ENCODE data around the gene CDK13. TPM values are rescaled to one million over a fixed set of nuclear protein-coding genes. Genes with fewer than 3 reads are reported as not detected.

CDK13 gene
- total and polyA plus RNA-seq, 9 of the 15 experiments (the other 6 are each of a cell fraction or from before 2014, with no cell fraction given): 9.8 to 46.1 (median 32.4) TPM

DNA sequence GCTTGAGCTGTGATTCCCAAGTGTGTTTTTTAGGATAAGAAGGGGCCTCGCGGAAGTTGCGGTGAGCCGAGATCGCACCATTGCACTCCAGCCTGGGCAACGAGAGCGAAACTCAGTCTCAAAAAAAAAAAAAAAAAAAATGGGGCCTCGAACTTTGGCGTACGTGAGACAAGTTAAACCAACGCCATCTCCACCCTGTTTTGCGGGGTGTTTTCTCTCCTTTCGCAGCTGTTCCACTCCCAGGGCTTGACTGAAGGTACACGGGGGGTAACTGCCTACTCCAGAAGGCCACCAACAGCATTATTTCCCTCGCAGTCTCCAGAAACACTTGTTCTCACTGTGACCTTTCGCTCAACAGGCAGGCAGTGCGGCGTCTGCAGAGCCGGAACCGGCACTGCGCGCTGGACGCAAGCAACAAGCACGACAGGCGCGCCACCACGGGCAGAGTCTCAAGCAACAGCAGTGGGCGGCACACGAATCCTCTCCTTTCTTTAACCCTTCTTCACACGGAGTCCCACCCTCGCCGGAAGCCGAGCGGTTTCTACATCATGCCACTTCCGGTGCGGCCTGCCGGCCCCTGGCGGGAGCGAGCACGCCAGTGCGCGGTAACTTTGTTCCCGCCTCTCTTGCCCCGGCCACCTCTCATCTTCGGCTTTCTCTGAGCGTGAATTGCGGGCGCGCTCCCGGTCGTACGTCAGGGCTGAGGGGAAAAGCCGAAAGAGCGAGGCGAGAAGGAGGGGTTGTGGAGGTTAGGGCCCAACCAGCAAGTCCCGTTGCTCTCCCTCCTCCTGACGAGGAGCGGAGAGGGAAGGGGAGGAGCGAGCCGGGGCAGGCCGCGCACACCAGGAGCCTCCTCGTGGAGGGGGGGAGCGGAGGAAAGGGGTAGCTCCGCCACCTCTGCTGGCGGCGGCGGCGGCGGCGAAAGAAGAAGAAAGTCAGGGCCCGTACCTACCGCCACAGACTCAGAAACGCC lies 814 bp upstream of the CDK13 start (continued):
- TF ChIP-seq, protein P1, sequence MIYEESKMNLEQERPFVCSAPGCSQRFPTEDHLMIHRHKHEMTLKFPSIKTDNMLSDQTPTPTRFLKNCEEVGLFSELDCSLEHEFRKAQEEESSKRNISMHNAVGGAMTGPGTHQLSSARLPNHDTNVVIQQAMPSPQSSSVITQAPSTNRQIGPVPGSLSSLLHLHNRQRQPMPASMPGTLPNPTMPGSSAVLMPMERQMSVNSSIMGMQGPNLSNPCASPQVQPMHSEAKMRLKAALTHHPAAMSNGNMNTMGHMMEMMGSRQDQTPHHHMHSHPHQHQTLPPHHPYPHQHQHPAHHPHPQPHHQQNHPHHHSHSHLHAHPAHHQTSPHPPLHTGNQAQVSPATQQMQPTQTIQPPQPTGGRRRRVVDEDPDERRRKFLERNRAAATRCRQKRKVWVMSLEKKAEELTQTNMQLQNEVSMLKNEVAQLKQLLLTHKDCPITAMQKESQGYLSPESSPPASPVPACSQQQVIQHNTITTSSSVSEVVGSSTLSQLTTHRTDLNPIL (CRISPR knock-in tag; IDR thresholded peaks at IDR 0.05): no peak

DNA sequence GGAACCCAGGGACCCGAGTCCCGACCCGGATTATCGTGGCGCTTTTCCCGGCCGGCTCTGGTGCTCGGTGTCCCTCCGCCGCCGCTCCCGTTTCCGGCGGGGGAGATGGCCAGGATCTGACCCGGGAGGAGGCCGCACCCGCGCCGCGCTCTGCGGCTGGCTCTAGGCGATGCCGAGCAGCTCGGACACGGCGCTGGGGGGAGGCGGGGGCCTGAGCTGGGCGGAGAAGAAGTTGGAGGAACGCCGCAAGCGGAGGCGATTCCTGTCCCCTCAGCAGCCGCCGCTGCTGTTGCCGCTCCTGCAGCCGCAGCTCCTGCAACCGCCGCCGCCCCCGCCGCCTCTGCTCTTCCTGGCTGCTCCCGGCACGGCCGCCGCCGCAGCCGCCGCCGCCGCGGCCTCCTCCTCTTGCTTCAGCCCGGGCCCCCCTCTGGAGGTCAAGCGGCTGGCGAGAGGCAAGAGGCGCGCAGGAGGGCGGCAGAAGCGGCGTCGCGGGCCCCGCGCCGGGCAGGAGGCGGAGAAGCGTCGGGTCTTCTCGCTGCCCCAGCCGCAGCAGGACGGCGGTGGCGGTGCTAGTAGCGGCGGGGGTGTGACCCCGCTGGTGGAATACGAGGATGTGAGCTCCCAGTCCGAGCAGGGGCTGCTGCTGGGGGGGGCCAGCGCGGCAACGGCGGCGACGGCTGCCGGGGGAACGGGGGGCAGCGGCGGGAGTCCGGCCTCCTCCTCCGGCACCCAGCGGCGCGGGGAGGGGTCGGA lies 593 bp downstream of the CDK13 start:
- BruUV-seq (replicated peaks): no TSS peak
- Histone ChIP-seq H3K9ac (ENCODE audit: insufficient read depth in 1 of 2, low read depth in 2 of 2, low read length in 2 of 2) (peak overlapping the region; percentile 95 to 100), H3K36me3 (ENCODE audit: control insufficient read depth, insufficient read depth, low read length) (peaks cover 11% of the 10 kb centered on the region; the same call in 1 of the 3 replicates), H3K9me1 (ENCODE audit: control insufficient read depth, insufficient read depth, low read length) (no peaks in the 10 kb centered on the region), H2AFZ (ENCODE audit: low read depth, low read length) (peak overlapping the region; percentile 86), H3K27me3 (ENCODE audit: control insufficient read depth in 2 of 2, insufficient read depth in 2 of 2, low read length in 2 of 2) (no peaks in the 10 kb centered on the region), H3K4me1 (replicated peaks in 1 of 2; ENCODE audit: control insufficient read depth in 2 of 2, insufficient read depth in 2 of 2, low read length in 2 of 2) (peaks cover 9 to 24% of the 10 kb centered on the region in 2 experiments), H3K27ac (ENCODE audit: extremely low read depth, low read depth, low read length) (peak overlapping the region; percentile 96), H4K20me1 (replicated peaks; ENCODE audit: control insufficient read depth, insufficient read depth, low read length) (peaks cover 22% of the 10 kb centered on the region; the same call in 1 of the 2 replicates), H3K9me3 (replicated peaks; ENCODE audit: control insufficient read depth, insufficient read depth, low read depth, low read length) (no peaks in the 10 kb centered on the region), H3K4me2 (ENCODE audit: insufficient read depth, low read length) (peak overlapping the region; percentile 90), H3K4me3 (peak overlapping the region; percentile 72), H3K79me2 (ENCODE audit: control insufficient read depth, insufficient read depth, low read length) (peaks cover 66% of the 10 kb centered on the region)
- POLR2A ChIA-PET: interaction anchor here (0.6 to 1.7 kb wide), 6 partner anchors 9 to 53 kb away, joined by 3 to 4 read pairs (median 3); no protein-coding TSS in a partner anchor
- WGBS (ENCODE audit: insufficient coverage, low coverage, missing lambda C conversion rate): 0% methylated on average over 51 of the region's 93 CpGs
- peak; percentile 8 for ATAC-seq
- CTCF ChIA-PET (ENCODE audit: low intra/inter-chr PET ratio): interaction anchor here (1.5 kb wide), 1 partner anchor 101 kb away, joined by 5 read pairs; no protein-coding TSS in a partner anchor
- intact Hi-C loops (cut with micrococcal nuclease) (loop anchor here (2.0 to 5.0 kb wide), 2 partner anchors 102 to 182 kb away; partner anchors contain the start of gene MPLKIP), in situ Hi-C loops (cut with MboI) (no loop called here)
- DNase-seq (ENCODE audit: extremely low read depth in 1 of 4, low spot score in 3 of 4): peak; percentile 36 to 62 (median 39)
- FAIRE-seq: no peak
- TF ChIP-seq, protein P2, sequence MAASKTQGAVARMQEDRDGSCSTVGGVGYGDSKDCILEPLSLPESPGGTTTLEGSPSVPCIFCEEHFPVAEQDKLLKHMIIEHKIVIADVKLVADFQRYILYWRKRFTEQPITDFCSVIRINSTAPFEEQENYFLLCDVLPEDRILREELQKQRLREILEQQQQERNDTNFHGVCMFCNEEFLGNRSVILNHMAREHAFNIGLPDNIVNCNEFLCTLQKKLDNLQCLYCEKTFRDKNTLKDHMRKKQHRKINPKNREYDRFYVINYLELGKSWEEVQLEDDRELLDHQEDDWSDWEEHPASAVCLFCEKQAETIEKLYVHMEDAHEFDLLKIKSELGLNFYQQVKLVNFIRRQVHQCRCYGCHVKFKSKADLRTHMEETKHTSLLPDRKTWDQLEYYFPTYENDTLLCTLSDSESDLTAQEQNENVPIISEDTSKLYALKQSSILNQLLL (CRISPR knock-in tag; IDR thresholded peaks at IDR 0.05; ENCODE audit: borderline replicate concordance): no peak
- TF ChIP-seq SMARCB1 (IDR thresholded peaks at IDR 0.05; ENCODE audit: insufficient read length, low read depth): no peak
- TF ChIP-seq, protein P3, sequence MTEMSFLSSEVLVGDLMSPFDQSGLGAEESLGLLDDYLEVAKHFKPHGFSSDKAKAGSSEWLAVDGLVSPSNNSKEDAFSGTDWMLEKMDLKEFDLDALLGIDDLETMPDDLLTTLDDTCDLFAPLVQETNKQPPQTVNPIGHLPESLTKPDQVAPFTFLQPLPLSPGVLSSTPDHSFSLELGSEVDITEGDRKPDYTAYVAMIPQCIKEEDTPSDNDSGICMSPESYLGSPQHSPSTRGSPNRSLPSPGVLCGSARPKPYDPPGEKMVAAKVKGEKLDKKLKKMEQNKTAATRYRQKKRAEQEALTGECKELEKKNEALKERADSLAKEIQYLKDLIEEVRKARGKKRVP (CRISPR knock-in tag; IDR thresholded peaks at IDR 0.05): no peak
